RWPE2 (cell line): ENCODE measurements around the gene SLAMF1.

Source experiments
- ATAC-seq: fragments of 200-7000 bp; cut with Tn5 transposase; 3 replicates; pipeline ENCODE4 v1.9.1; 2021; ENCODE audit warnings: low read depth
- DNase-seq: peaks from one replicate; pipeline ENCODE4 v3.0.0-alpha.2; 2020; ENCODE audit warnings: low spot score
- H3K27ac ChIP-seq: fragments of 450-650 bp; 2 replicates; pipeline ENCODE4 v1.5.1; 2017; ENCODE audit warnings: mild to moderate bottlenecking; ENCODE audit not compliant: poor library complexity, severe bottlenecking
- H3K27me3 ChIP-seq: fragments of 250-450 bp; sonication (Bioruptor Pico); 2 replicates; pipeline ENCODE4 v1.5.1; 2021; ENCODE audit warnings: mild to moderate bottlenecking, moderate library complexity; ENCODE audit not compliant: insufficient read depth, poor library complexity, severe bottlenecking
- H3K36me3 ChIP-seq: fragments of 250-450 bp; sonication (Bioruptor Pico); 2 replicates; pipeline ENCODE4 v1.5.1; 2020; ENCODE audit warnings: low read depth, mild to moderate bottlenecking, moderate library complexity
- H3K4me1 ChIP-seq: fragments of 250-450 bp; sonication (Bioruptor Pico); 2 replicates; pipeline ENCODE4 v1.5.1; 2021; ENCODE audit warnings: mild to moderate bottlenecking, moderate library complexity; ENCODE audit not compliant: insufficient read depth, poor library complexity, severe bottlenecking
- H3K4me3 ChIP-seq: fragments of 250-450 bp; sonication (Bioruptor Pico); 2 replicates; pipeline ENCODE4 v1.5.1; 2021; ENCODE audit warnings: mild to moderate bottlenecking, moderate library complexity; ENCODE audit not compliant: severe bottlenecking
- H3K9me3 ChIP-seq: fragments of 250-450 bp; sonication (Bioruptor Pico); 2 replicates; pipeline ENCODE4 v1.5.1; 2021; ENCODE audit warnings: mild to moderate bottlenecking, moderate library complexity; ENCODE audit not compliant: severe bottlenecking
- TF ChIP-seq, protein P1 (sequence below): fragments of 450-650 bp; IDR thresholded peaks from one replicate; pipeline ENCODE4 v1.5.1; 2017; ENCODE audit warnings: mild to moderate bottlenecking, moderate library complexity; ENCODE audit not compliant: poor library complexity, severe bottlenecking

The SLAMF1 gene

GRCh38 chr1:160636076-160636475, 10.8 kb downstream of the SLAMF1 start:
- Histone ChIP-seq H3K27me3 (no peaks in the 10 kb centered on the region), H3K27ac (no peak overlapping the region), H3K4me3 (no peak overlapping the region), H3K9me3 (no peaks in the 10 kb centered on the region), H3K4me1 (no peaks in the 10 kb centered on the region), H3K36me3 (no peaks in the 10 kb centered on the region)
- no peak for ATAC-seq
- no peak for DNase-seq
- TF ChIP-seq, protein P1, sequence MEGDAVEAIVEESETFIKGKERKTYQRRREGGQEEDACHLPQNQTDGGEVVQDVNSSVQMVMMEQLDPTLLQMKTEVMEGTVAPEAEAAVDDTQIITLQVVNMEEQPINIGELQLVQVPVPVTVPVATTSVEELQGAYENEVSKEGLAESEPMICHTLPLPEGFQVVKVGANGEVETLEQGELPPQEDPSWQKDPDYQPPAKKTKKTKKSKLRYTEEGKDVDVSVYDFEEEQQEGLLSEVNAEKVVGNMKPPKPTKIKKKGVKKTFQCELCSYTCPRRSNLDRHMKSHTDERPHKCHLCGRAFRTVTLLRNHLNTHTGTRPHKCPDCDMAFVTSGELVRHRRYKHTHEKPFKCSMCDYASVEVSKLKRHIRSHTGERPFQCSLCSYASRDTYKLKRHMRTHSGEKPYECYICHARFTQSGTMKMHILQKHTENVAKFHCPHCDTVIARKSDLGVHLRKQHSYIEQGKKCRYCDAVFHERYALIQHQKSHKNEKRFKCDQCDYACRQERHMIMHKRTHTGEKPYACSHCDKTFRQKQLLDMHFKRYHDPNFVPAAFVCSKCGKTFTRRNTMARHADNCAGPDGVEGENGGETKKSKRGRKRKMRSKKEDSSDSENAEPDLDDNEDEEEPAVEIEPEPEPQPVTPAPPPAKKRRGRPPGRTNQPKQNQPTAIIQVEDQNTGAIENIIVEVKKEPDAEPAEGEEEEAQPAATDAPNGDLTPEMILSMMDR: no peak

DNA sequence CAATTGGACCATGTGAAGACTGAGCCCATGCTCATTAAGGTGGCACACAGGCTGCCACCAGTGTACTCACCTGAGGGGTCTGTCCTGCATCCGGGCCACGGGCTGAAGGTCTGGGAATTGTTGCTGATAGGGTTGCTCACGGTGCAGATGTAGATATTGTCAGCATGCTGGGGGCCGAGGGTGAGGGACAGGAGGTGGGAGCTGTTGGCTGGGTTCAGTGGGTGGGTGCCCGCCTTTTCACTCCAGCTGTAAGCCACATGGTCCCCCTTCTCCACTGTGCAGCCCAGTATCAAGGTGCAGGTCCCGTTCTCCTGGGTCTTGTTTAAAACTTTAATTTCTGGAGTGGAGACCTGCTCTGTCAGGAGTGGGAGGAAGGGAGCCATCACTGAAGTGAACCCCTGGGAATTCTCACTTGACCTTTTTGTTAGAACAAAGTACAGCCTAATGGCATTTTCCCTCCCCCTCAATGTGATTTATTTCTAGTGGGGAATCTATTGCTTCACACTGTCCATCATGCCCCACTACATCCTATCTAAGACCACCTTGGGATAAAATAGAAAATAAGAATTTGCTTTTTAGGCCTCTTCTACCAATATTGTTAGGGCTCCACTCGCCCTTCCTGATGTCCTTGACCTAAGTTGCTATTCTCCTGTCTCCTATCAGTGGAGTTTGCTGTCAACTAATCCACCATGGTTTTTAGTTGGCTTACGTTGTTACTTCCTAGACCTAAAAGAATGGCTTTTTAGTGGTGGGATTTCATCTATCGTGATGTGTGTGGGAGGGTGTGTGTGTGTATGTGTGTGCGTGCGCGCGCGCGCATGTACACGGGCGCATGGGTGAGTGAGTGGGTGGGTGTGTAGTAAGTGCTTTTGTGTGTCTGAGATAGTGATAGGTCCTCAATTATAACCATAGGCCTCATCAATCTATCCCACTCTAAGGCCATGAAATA, 12.0 kb downstream of the SLAMF1 start:
- H3K36me3 ChIP-seq: no peaks in the 10 kb centered on the region
- no peaks in the 10 kb centered on the region for H3K27me3 ChIP-seq
- no peak for ATAC-seq
- no peak for DNase-seq
- H3K27ac ChIP-seq: no peak overlapping the region
- TF ChIP-seq, protein P1: no peak
- no peaks in the 10 kb centered on the region for H3K9me3 ChIP-seq
- H3K4me3 ChIP-seq: no peak overlapping the region
- no peaks in the 10 kb centered on the region for H3K4me1 ChIP-seq

DNA sequence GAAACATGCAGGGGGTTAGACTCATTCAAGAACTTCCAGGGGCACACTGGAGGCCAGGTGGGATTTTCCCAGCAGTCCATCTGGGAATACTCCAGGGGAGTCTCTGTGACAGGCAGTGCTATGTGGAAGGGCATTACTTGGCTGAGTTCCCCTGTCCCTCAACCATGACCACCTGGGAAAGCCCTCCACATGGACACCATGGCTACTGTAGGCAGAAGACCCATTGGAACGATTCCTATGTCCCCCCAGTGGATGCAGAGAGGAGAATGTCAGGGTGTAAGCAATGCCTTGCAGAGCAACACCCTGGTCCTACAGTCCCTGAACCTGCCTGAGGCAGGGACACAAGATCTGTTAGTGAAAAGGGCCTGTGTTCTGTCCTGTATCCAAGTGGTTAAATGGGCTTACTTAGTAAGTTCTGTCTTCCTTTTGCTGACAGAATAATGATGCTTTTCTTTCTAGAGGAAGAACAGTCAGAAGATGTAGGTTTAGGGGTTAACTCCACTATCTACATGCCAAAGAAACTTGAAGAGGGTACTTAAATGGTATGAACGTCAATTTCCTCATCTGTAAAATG, 13.4 kb downstream of the SLAMF1 start:
- DNase-seq (no peak), ATAC-seq (no peak)
- no peaks in the 10 kb centered on the region for H3K9me3 ChIP-seq
- H3K4me3 ChIP-seq: no peak overlapping the region
- H3K27ac ChIP-seq: no peak overlapping the region
- no peaks in the 10 kb centered on the region for H3K4me1 ChIP-seq
- no peaks in the 10 kb centered on the region for H3K36me3 ChIP-seq
- no peaks in the 10 kb centered on the region for H3K27me3 ChIP-seq
- TF ChIP-seq, protein P1: no peak

DNA sequence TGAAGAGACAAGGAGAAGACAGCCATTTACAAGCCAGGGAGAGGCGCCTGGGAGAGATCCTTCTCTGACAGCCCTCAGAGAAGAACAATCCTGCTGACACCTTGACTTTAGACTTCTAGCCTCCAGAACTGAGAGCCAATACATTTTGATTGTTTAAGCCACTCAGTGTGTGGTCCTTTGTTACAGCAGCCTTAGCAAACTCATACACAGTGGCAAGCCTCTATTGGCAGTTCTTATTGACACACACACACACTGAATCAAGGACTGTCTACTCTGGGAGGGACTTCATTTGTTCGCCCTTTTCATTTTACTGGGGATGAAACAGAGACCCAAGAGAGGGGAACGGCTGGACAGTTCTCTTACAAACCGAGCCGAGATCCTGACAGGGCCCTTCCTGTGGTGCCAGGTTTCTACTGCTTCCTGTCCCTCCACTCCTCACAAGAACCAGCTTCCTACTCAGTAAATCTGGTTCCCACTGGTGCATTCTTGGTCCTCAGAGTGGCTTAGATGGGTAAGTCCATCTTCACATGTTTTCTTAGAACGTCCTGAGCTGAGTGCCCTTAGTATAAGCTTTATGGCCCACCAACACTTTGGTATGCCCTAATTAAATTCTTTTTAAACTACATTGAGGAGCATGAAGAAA, 14.7 kb downstream of the SLAMF1 start:
- TF ChIP-seq, protein P1: no peak
- H3K27ac ChIP-seq: no peak overlapping the region
- H3K4me3 ChIP-seq: no peak overlapping the region
- H3K4me1 ChIP-seq: no peaks in the 10 kb centered on the region
- no peaks in the 10 kb centered on the region for H3K27me3 ChIP-seq
- H3K36me3 ChIP-seq: no peaks in the 10 kb centered on the region
- no peak for ATAC-seq
- H3K9me3 ChIP-seq: no peaks in the 10 kb centered on the region
- DNase-seq: no peak
